NCI-H1436 treated with DMSO at 0.1 percent for 48 hours (cell line): ENCODE measurements around the gene NFKBIL1.
"Not testable (repeated sequence)": the region's sequence is repeated elsewhere in the genome, so short reads cannot be mapped to it uniquely, and the experiment has no call there.

Experiments used
- DNase-seq: peaks from one replicate; lab custom pipeline; 2025; lab: John Stamatoyannopoulos, UW

NFKBIL1 gene

DNA sequence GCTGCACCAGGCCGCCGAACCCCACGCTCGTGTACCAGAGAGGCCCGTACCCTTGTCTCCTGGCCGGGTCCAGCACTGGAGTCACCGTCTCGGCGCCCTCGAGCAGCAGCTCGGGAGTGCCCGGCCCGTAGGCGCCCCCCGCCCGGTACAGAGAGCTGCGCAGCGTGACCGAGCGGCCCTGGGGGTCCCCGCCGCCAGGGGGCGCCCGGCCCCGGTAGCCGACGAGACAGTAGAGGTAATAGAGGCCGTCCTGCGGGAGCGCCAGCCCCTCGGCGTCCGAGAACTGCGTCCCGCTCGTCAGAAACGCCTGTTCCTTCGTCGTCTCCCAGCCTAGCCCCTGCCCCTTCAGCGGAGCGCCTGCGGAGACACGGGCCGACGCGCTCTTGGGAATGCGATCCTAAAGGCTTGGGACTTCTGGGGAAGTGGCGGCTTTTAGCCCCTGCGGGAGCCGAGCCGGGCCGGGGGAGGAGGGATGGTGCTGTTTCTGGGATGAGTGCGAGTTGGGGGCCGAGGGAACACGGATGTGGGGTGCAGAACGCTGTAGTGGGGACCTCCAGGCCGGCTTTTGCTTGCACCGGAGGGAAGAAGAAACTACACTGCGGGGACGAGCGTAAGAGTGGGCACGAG, 33.5 kb downstream of the NFKBIL1 start:
- peak; percentile 33 for DNase-seq

- no peak for DNase-seq
These were observed 34.2 kb downstream of the NFKBIL1 start for GRCh38 chr6:31581434-31582229.

DNA sequence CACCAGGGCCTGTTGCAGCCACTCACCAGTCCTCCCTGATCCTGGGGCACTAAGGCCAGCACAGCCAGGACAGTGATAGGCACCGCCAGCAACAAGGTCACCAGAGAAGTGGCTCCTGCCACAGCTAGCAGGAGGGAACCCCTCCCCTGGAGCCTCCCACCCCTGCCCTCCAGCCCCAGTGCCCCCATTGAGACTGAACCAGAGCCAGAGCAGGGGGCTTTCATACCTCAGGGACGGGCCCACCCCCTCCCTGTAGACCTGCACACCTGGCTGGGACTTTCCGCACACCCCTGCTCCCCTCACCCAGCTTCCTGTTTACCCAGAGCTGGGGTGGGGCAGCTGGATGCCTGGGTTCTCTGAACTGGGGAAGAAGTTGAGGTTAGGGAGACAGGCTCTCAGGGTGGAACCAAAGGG, 34.8 kb downstream of the NFKBIL1 start, which contains the start of gene LTB:
LTB (minus strand) TSS at position 195 of the 414 bp plus-strand sequence; CDS start at position 188, 7 bp downstream.
- no peak for DNase-seq

DNA sequence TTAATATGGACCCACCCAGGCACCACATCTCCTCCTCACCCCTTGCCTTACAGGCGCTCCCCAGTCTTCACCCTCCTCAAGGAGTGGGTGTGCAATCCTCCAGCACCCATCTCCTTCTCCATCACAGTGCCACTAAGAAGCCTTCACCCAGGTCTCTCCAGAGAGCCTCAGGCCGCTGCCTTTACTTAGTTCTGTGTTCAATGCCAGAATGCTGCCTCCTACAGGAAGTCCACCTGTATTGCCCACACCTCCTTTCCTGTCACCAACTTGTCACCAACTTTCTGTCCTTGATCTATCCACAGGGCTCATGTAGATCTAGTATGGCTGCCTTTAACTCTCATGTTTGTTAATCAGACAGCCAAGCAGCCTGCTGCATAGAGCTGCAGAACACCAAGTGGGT, 38.1 kb downstream of the NFKBIL1 start:
- no peak for DNase-seq

GRCh38 chr6:31586008-31586407, 38.6 kb downstream of the NFKBIL1 start, which contains the start of gene LST1:
LST1 (plus strand) TSS chr6:31586277; CDS start chr6:31587300, 1,023 bp downstream.
- DNase-seq, result no peak

DNA sequence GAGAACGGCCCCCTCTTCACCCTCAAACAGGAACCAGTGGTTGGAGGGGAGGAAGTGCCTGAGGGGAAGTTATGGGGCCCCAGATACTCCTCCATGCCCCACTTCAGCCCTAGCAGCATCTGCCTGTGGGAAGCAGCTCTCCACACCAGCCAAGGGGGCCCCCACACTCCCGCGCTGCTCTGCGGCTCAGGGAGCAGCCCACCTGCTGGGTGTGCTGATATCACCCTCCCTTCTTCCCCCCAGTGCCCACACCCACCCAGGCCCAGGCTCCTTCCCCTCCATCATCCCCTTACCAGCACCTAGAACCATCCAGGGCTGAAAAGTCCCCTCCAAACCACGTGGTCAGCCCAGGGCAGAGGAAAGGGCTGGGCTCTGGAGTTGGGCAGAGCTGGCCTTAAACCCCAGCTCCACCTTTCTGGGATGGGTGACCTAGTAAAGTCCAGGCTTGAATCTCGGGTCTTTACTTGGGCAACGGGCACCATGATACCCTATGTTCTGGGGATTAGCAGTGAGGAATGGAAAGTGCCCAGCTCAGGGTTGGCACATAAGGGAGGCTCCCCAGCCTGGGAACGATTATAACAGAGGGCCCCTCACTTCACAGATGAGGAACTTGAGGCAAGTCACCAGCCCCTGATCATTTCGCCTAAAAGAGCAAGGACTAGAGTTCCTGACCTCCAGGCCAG, 39.3 kb downstream of the NFKBIL1 start:
- DNase-seq, result no peak

DNA sequence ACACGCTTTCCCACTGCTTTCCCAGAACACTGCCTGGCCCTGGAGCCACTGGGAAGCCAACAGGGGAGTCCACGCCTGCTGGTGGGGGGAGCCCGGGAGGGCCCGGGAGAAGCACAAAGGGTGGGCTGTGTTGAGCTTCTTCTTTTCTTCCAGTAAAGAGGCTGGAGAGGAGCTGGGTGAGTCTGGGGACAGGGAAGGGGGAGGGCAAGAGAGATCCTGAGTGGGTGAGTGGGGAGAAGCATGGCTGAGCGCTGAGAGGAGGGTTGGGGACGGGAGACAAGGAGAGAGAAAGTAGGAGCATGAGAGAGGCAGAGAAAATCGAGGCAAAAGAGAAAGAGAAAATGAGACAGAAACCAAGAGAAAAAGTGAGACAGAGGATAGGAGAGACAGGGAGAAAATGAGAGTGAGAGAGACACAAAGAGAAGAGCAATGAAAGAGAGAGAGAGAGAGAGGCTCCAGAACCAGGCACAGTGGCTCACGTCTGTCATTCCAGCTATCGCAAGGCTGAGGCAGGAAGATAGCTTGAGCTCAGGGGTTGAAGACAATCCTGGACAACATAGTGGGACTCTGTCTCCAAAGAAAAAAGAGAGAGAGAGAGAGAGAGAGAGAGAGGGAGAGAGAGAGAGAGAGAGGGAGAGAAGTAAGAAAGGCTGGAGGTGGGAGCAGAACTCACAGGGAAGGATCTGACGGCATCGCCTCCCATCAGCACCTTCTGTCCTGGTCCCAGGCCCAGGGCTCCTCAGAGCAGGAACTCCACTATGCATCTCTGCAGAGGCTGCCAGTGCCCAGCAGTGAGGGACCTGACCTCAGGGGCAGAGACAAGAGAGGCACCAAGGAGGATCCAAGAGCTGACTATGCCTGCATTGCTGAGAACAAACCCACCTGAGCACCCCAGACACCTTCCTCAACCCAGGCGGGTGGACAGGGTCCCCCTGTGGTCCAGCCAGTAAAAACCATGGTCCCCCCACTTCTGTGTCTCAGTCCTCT, 40.7 kb downstream of the NFKBIL1 start:
- no peak for DNase-seq

DNA sequence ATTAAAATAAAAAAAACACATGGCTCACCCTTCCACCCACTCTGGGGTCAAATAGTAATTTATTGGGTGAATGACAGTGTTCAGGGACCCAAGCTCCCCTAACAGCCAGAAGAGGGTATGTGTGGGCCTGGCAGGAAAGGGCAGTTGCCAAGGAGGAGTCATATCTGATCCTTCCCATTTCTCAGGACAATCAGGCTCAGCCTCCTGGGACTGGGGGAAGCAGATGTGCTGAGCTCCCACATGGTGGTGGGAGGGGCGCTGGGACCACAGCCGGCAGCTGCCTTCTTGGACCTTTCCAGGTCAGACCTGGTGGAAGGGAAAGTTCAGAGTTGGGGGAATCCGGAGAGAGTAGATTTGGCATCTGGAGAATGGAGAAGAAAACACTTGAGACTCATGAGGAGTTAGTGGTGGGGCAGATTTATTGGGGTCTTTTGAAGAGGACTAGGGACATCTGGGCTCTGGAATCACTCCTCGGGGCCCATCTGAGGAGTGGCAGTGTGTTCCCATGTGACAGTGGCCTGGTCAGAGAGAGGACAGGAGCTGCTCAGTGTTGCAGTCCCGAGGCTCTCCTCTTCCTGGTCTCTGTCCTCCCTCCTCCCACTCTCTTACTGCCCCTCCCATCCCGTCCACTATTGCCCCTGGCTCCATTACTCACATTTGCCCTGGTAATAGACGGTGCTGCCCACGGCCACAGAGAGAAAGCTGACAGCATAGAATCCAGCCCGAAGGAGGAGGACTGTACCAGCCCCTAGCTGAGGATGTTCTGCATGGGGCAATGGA, 41.7 kb downstream of the NFKBIL1 start:
- no peak for DNase-seq

- not testable (repeated sequence) for DNase-seq
These were observed 43.3 kb downstream of the NFKBIL1 start for GRCh38 chr6:31590691-31591090.

DNA sequence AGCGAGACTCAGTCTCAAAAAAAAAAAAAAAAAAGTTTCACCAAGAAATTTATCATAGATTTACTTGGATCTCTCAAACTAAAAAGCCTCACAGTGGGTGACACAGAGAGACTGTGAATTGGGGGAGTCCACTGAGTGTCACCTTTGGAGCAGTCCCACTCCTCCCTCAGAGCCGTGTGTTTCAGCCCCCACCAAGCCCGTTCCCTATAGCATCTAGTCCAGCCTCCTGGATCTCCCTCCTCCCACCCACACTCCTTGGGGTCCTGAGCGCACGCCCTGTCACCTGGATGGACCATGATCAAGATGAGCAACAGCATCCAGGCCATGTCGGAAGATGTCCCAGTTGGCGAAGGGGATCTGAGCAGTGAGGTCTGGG, 45.0 kb downstream of the NFKBIL1 start:
- DNase-seq, result no peak

GRCh38 chr6:31597006-31597405, 49.6 kb downstream of the NFKBIL1 start:
- no peak for DNase-seq

- DNase-seq, result no peak
These were observed 59.9 kb downstream of the NFKBIL1 start for GRCh38 chr6:31607317-31607716.
